Measurements from ENCODE around the gene SGCA. TPM values are rescaled to one million over a fixed set of nuclear protein-coding genes. Genes with fewer than 3 reads are reported as not detected.

Gene SGCA
- total RNA-seq, 2 donors from 2014 or later, result 1.3 TPM; not detected in 1

- TF ChIP-seq CTCF (IDR thresholded peaks at IDR 0.05), result no peak
- TF ChIP-seq POLR2A (IDR thresholded peaks at IDR 0.05), result no peak
- intact Hi-C loops (cut with DNase I), result no loop called here
- H3K27ac ChIP-seq, result no peak overlapping the region
Observed at GRCh38 chr17:50182783-50183420, 17.1 kb downstream of the SGCA start.

GRCh38 chr17:50183421-50183994 lies 17.7 kb downstream of the SGCA start:
- intact Hi-C loops (cut with DNase I), result no loop called here
- H3K4me3 ChIP-seq, result no peak overlapping the region
- whole genome bisulfite sequencing, 2 donors, result 51 to 62% methylated on average over 8 to 12 of the region's 12 CpGs

More at GRCh38 chr17:50182783-50183420, 17.1 kb downstream of the SGCA start:
- DNase-seq (no peak), ATAC-seq (no peak)
- Histone ChIP-seq H3K27me3 (no peaks in the 10 kb centered on the region), H3K4me3 (no peak overlapping the region), H3K9me3 (no peaks in the 10 kb centered on the region), H3K36me3 (replicated peaks in 1 of 2; ENCODE audit: insufficient read depth in 1 of 2, low read depth in 2 of 2) (no peaks in the 10 kb centered on the region), H3K4me1 (peaks cover 9% of the 10 kb centered on the region)
- 69 to 70% methylated on average over 18 of the region's 18 CpGs for WGBS, 2 donors

GRCh38 chr17:50184064-50184463 lies 18.3 kb downstream of the SGCA start:
- Histone ChIP-seq H3K27me3 (no peaks in the 10 kb centered on the region), H3K36me3 (replicated peaks in 1 of 2; ENCODE audit: insufficient read depth in 1 of 2, low read depth in 2 of 2) (no peaks in the 10 kb centered on the region), H3K4me3 (no peak overlapping the region), H3K9me3 (no peaks in the 10 kb centered on the region), H3K27ac (no peak overlapping the region), H3K4me1 (no peaks in the 10 kb centered on the region)
- TF ChIP-seq POLR2A (IDR thresholded peaks at IDR 0.05) (no peak), CTCF (IDR thresholded peaks at IDR 0.05) (no peak)
- ATAC-seq (no peak), DNase-seq (no peak)
- intact Hi-C loops (cut with DNase I), result no loop called here
- 52 to 61% methylated on average over 8 of the region's 8 CpGs for WGBS, 2 donors

More at GRCh38 chr17:50183421-50183994, 17.7 kb downstream of the SGCA start:
- DNase-seq (no peak), ATAC-seq (no peak)
- Histone ChIP-seq H3K4me1 (peaks cover 3% of the 10 kb centered on the region), H3K9me3 (no peaks in the 10 kb centered on the region), H3K27ac (no peak overlapping the region), H3K36me3 (replicated peaks in 1 of 2; ENCODE audit: insufficient read depth in 1 of 2, low read depth in 2 of 2) (no peaks in the 10 kb centered on the region), H3K27me3 (no peaks in the 10 kb centered on the region)
- TF ChIP-seq POLR2A (IDR thresholded peaks at IDR 0.05), result no peak
- TF ChIP-seq CTCF (IDR thresholded peaks at IDR 0.05), result no peak

- whole genome bisulfite sequencing, 2 donors, result 55 to 73% methylated on average over 19 of the region's 19 CpGs
- no peak for ATAC-seq
Observed at GRCh38 chr17:50184611-50185398, 19.0 kb downstream of the SGCA start.

More at GRCh38 chr17:50184611-50185398, 19.0 kb downstream of the SGCA start:
- Histone ChIP-seq H3K27me3 (no peaks in the 10 kb centered on the region), H3K27ac (no peak overlapping the region), H3K4me3 (no peak overlapping the region), H3K36me3 (replicated peaks in 1 of 2; ENCODE audit: insufficient read depth in 1 of 2, low read depth in 2 of 2) (no peaks in the 10 kb centered on the region), H3K4me1 (no peaks in the 10 kb centered on the region), H3K9me3 (no peaks in the 10 kb centered on the region)
- TF ChIP-seq CTCF (IDR thresholded peaks at IDR 0.05) (no peak), POLR2A (IDR thresholded peaks at IDR 0.05) (no peak)
- DNase-seq, result no peak
- intact Hi-C loops (cut with DNase I), result no loop called here

Measured in body of pancreas (tissue), 4 donors.